Activated effector memory CD4-positive, alpha-beta T cell treated with Interleukin-2 at 50 U/mL for 16 hours (primary cell): ENCODE measurements around the gene SHE.
"Not testable (repeated sequence)": the region's sequence is repeated elsewhere in the genome, so short reads cannot be mapped to it uniquely, and the experiment has no call there.

Experiments
- DNase-seq: peaks from one replicate; pipeline ENCODE4 v3.0.0-alpha.2; 2020

SHE gene

GRCh38 chr1:154512760-154513159 is 10.5 kb upstream of the SHE start:
- DNase-seq, result no peak

- DNase-seq, result no peak
Measured at GRCh38 chr1:154503898-154504297, 1.7 kb upstream of the SHE start.

- DNase-seq, result no peak
Measured at GRCh38 chr1:154502744-154503115, 518 bp upstream of the SHE start.

- DNase-seq, result no peak
Measured at GRCh38 chr1:154501423-154502065, 668 bp downstream of the SHE start.

GRCh38 chr1:154500533-154500932 is 1.7 kb downstream of the SHE start:
- DNase-seq, result no peak

GRCh38 chr1:154499446-154499845 is 2.8 kb downstream of the SHE start:
- DNase-seq, result no peak

GRCh38 chr1:154497026-154497806 is 5.0 kb downstream of the SHE start:
- DNase-seq, result no peak

GRCh38 chr1:154496383-154496782 is 5.8 kb downstream of the SHE start:
- DNase-seq, result no peak

- no peak for DNase-seq
Measured at GRCh38 chr1:154495496-154496273, 6.5 kb downstream of the SHE start.

GRCh38 chr1:154493276-154493675 is 8.9 kb downstream of the SHE start:
- peak; percentile 18 for DNase-seq

- DNase-seq, result no peak
Measured at GRCh38 chr1:154492115-154492514, 10.1 kb downstream of the SHE start.

- no peak for DNase-seq
Measured at GRCh38 chr1:154490317-154490716, 11.9 kb downstream of the SHE start.

GRCh38 chr1:154489695-154490274 is 12.4 kb downstream of the SHE start:
- no peak for DNase-seq

- DNase-seq, result no peak
Measured at GRCh38 chr1:154488922-154489321, 13.3 kb downstream of the SHE start.

GRCh38 chr1:154486756-154487155 is 15.5 kb downstream of the SHE start:
- not testable (repeated sequence) for DNase-seq

GRCh38 chr1:154485910-154486496 is 16.2 kb downstream of the SHE start:
- no peak for DNase-seq

- no peak for DNase-seq
Measured at GRCh38 chr1:154485106-154485505, 17.1 kb downstream of the SHE start.

GRCh38 chr1:154483941-154484803 is 18.0 kb downstream of the SHE start:
- no peak for DNase-seq

GRCh38 chr1:154481053-154481452 is 21.2 kb downstream of the SHE start:
- no peak for DNase-seq

GRCh38 chr1:154479764-154480421 is 22.3 kb downstream of the SHE start:
- peak; percentile 36 for DNase-seq

- DNase-seq, result no peak
Measured at GRCh38 chr1:154478639-154479038, 23.6 kb downstream of the SHE start.

- DNase-seq, result no peak
Measured at GRCh38 chr1:154478013-154478412, 24.2 kb downstream of the SHE start.
